Right atrium auricular region (tissue), 2 donors: ENCODE measurements around the gene SEPTIN1. TPM values are rescaled to one million over a fixed set of nuclear protein-coding genes. Genes with fewer than 3 reads are reported as not detected.

Experiments used
- DNase-seq: peaks from one replicate; pipeline ENCODE4 v3.0.0-alpha.2; 2019; ENCODE audit warnings: low spot score
- H3K27ac ChIP-seq, 2 donors: fragments of 200-600 bp; sonication (generic); 1 replicate in 1 of 2; 2 replicates in 1 of 2; pipeline ENCODE4 v1.5.1; 2016 to 2019
- H3K27me3 ChIP-seq, 2 donors: fragments of 200-600 bp; sonication (generic); one replicate each; pipeline versions ENCODE4 v1.5.1 to v1.6.0; 2017 to 2019
- H3K36me3 ChIP-seq: fragments of 200-600 bp; sonication (generic); one replicate; pipeline ENCODE4 v1.5.1; 2016
- H3K4me1 ChIP-seq, 2 donors: fragments of 200-600 bp; sonication (generic); one replicate each; pipeline versions ENCODE4 v1.5.1 to v1.6.0; 2017 to 2019
- H3K4me3 ChIP-seq, 2 donors: fragments of 200-600 bp; sonication (generic); 1 replicate in 1 of 2; 2 replicates in 1 of 2; pipeline ENCODE4 v1.5.1; 2017 to 2019; ENCODE audit warnings: mild to moderate bottlenecking in 1 of 2, moderate library complexity in 1 of 2
- H3K9me3 ChIP-seq, 2 donors: fragments of 200-600 bp; sonication (generic); one replicate each; pipeline ENCODE4 v1.5.1; 2019
- CTCF ChIP-seq, 2 donors: fragments of 200-600 bp; sonication (generic); IDR thresholded peaks; one replicate each; pipeline ENCODE4 v1.5.1; 2019; ENCODE audit warnings: antibody characterized with exemption in 2 of 2
- total RNA-seq, 2 donors: library from RNA; depleted of rRNA; stranded (reverse); fragments of >200 nt; gene quantifications; one replicate each; pipeline ENCODE4 v1.1.0, GENCODE V29; 2016

The SEPTIN1 gene
- total RNA-seq, 2 donors from 2014 or later: 0.35 TPM; not detected in 1

- Histone ChIP-seq H3K4me1 (peaks cover 0 to 56% of the 10 kb centered on the region in 2 donors), H3K27ac (peak overlapping the region; percentile 81 to 85), H3K9me3 (no peaks in the 10 kb centered on the region), H3K27me3 (no peaks in the 10 kb centered on the region), H3K4me3 (peak overlapping the region; percentile 90), H3K36me3 (peaks cover 15% of the 10 kb centered on the region)
- no peak for TF ChIP-seq CTCF (IDR thresholded peaks at IDR 0.05)
- no peak for DNase-seq
These were observed 13.0 kb downstream of the SEPTIN1 start for GRCh38 chr16:30369091-30369937.

GRCh38 chr16:30368792-30369090 lies 13.6 kb downstream of the SEPTIN1 start:
- Histone ChIP-seq H3K9me3 (no peaks in the 10 kb centered on the region), H3K27me3 (no peaks in the 10 kb centered on the region), H3K4me1 (peaks cover 0 to 56% of the 10 kb centered on the region in 2 donors), H3K36me3 (peaks cover 19% of the 10 kb centered on the region), H3K4me3 (peak overlapping the region; percentile 90), H3K27ac (peak overlapping the region; percentile 81 to 85)
- no peak for DNase-seq
- no peak for TF ChIP-seq CTCF (IDR thresholded peaks at IDR 0.05)

GRCh38 chr16:30368122-30368791 lies 14.1 kb downstream of the SEPTIN1 start:
- Histone ChIP-seq H3K4me3 (peak overlapping the region; percentile 90), H3K9me3 (no peaks in the 10 kb centered on the region), H3K27ac (peak overlapping the region; percentile 81 to 85), H3K36me3 (peaks cover 23% of the 10 kb centered on the region), H3K27me3 (no peaks in the 10 kb centered on the region), H3K4me1 (peaks cover 0 to 56% of the 10 kb centered on the region in 2 donors)
- peak; percentile 70 for DNase-seq
- no peak for TF ChIP-seq CTCF (IDR thresholded peaks at IDR 0.05)

- Histone ChIP-seq H3K4me1 (peaks cover 0 to 55% of the 10 kb centered on the region in 2 donors), H3K4me3 (peak overlapping the region; percentile 90), H3K9me3 (no peaks in the 10 kb centered on the region), H3K27me3 (no peaks in the 10 kb centered on the region), H3K36me3 (peaks cover 27% of the 10 kb centered on the region), H3K27ac (peak overlapping the region; percentile 81 to 85)
- DNase-seq: no peak
- TF ChIP-seq CTCF (IDR thresholded peaks at IDR 0.05): no peak
These were observed 14.9 kb downstream of the SEPTIN1 start for GRCh38 chr16:30367349-30368009.

- Histone ChIP-seq H3K36me3 (peaks cover 27% of the 10 kb centered on the region), H3K9me3 (no peaks in the 10 kb centered on the region), H3K27me3 (no peaks in the 10 kb centered on the region), H3K27ac (no peak overlapping the region), H3K4me3 (no peak overlapping the region), H3K4me1 (peaks cover 0 to 45% of the 10 kb centered on the region in 2 donors)
- no peak for DNase-seq
- TF ChIP-seq CTCF (IDR thresholded peaks at IDR 0.05): no peak
These were observed 15.8 kb downstream of the SEPTIN1 start for GRCh38 chr16:30366511-30366910.
